MM.1S (cell line): ENCODE measurements around the gene COL28A1.

Experiments
- DNase-seq: peaks from one replicate; pipeline ENCODE4 v3.0.0-alpha.2; 2015
- H2AFZ ChIP-seq: fragments of 300-600 bp; sonication (generic); 2 replicates; pipeline ENCODE4 v1.6.0; 2016; ENCODE audit warnings: antibody characterized with exemption, low read length
- H3F3A ChIP-seq: fragments of 300-600 bp; sonication (generic); 2 replicates; pipeline ENCODE4 v1.6.1; 2016; ENCODE audit warnings: mild to moderate bottlenecking, antibody characterized with exemption, low read length, moderate library complexity, mixed read lengths; ENCODE audit not compliant: insufficient read depth
- H3K27ac ChIP-seq: fragments of 300-600 bp; sonication (generic); 2 replicates; pipeline ENCODE4 v1.5.1; 2016; ENCODE audit warnings: mild to moderate bottlenecking, low read length
- H3K27me3 ChIP-seq: fragments of 300-600 bp; sonication (generic); replicated peaks from 2 replicates; pipeline ENCODE4 v1.6.0; 2016; ENCODE audit warnings: low read length; ENCODE audit not compliant: insufficient read depth
- H3K36me3 ChIP-seq: fragments of 300-600 bp; sonication (generic); replicated peaks from 2 replicates; pipeline ENCODE4 v1.6.1; 2016; ENCODE audit warnings: mild to moderate bottlenecking, low read length, mixed read lengths; ENCODE audit not compliant: insufficient read depth
- H3K4me1 ChIP-seq: fragments of 300-600 bp; sonication (generic); 2 replicates; pipeline ENCODE4 v1.6.1; 2016; ENCODE audit warnings: low read length, mixed read lengths
- H3K4me2 ChIP-seq: fragments of 300-600 bp; sonication (generic); 2 replicates; pipeline ENCODE4 v1.6.0; 2016; ENCODE audit warnings: low read depth, low read length
- H3K4me3 ChIP-seq: fragments of 300-600 bp; sonication (generic); 2 replicates; pipeline ENCODE4 v1.5.1; 2016; ENCODE audit warnings: low read length, mixed read lengths
- H3K79me2 ChIP-seq: fragments of 300-600 bp; sonication (generic); 2 replicates; pipeline ENCODE4 v1.6.1; 2016; ENCODE audit warnings: mixed run types, low read length, mixed read lengths
- H3K9ac ChIP-seq: fragments of 300-600 bp; sonication (generic); 2 replicates; pipeline ENCODE4 v1.6.1; 2016; ENCODE audit warnings: low read length, mixed read lengths
- H3K9me2 ChIP-seq: fragments of 300-600 bp; sonication (generic); replicated peaks from 2 replicates; pipeline ENCODE4 v1.6.1; 2016; ENCODE audit warnings: mild to moderate bottlenecking, low read length, mixed read lengths; ENCODE audit not compliant: insufficient read depth
- H3K9me3 ChIP-seq: fragments of 300-600 bp; sonication (generic); replicated peaks from 2 replicates; pipeline ENCODE4 v1.6.1; 2016; ENCODE audit warnings: mild to moderate bottlenecking, low read length, mixed read lengths; ENCODE audit not compliant: insufficient read depth
- H4K20me1 ChIP-seq: fragments of 300-600 bp; sonication (generic); 2 replicates; pipeline ENCODE4 v1.6.1; 2016; ENCODE audit warnings: mild to moderate bottlenecking, low read length, moderate library complexity, mixed read lengths; ENCODE audit not compliant: insufficient read depth
- EZH2 ChIP-seq: fragments of 300-600 bp; sonication (generic); optimal IDR thresholded peaks from 2 replicates; pipeline ENCODE3; 2017; ENCODE audit warnings: low read depth, mild to moderate bottlenecking, antibody characterized with exemption, low read length, mixed read lengths
- EZH2phosphoT487 ChIP-seq: fragments of 300-600 bp; sonication (generic); IDR thresholded peaks from 2 replicates; pipeline ENCODE4 v1.6.1; 2018; ENCODE audit warnings: antibody characterized with exemption, low read length
- TF ChIP-seq, protein P1 (sequence below): fragments of 300-600 bp; sonication (generic); IDR thresholded peaks from 2 replicates; pipeline ENCODE4 v1.5.1; 2016; ENCODE audit warnings: antibody characterized with exemption, low read length, mixed read lengths

Gene COL28A1

DNA sequence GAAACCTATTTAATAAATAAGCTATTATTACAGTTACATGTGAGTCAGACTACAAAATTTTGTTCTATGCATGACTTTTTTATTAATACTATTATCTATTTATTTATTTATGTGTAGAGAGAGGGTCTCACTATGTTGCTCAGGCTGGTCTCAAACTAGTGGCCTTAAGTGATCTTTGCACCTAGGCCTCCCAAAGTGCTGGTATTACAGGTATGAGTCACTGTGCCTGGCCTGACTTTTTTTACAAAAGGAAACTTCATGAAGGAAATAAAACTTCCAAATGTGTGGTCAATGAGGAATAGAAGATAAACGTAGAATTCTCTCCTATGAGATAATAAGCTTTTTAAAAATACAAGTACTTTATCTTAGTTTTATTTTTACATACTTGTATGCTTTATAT is 19.0 kb downstream of the COL28A1 start:
- Histone ChIP-seq H3K9me3 (no peaks in the 10 kb centered on the region), H3K4me2 (no peak overlapping the region), H2AFZ (no peak overlapping the region), H3F3A (no peaks in the 10 kb centered on the region), H3K27me3 (no peaks in the 10 kb centered on the region), H3K9ac (no peak overlapping the region), H3K9me2 (no peaks in the 10 kb centered on the region), H3K79me2 (no peaks in the 10 kb centered on the region), H4K20me1 (no peaks in the 10 kb centered on the region), H3K4me3 (no peak overlapping the region), H3K27ac (no peak overlapping the region), H3K36me3 (no peaks in the 10 kb centered on the region), H3K4me1 (no peaks in the 10 kb centered on the region)
- no peak for TF ChIP-seq EZH2phosphoT487
- TF ChIP-seq, protein P1, sequence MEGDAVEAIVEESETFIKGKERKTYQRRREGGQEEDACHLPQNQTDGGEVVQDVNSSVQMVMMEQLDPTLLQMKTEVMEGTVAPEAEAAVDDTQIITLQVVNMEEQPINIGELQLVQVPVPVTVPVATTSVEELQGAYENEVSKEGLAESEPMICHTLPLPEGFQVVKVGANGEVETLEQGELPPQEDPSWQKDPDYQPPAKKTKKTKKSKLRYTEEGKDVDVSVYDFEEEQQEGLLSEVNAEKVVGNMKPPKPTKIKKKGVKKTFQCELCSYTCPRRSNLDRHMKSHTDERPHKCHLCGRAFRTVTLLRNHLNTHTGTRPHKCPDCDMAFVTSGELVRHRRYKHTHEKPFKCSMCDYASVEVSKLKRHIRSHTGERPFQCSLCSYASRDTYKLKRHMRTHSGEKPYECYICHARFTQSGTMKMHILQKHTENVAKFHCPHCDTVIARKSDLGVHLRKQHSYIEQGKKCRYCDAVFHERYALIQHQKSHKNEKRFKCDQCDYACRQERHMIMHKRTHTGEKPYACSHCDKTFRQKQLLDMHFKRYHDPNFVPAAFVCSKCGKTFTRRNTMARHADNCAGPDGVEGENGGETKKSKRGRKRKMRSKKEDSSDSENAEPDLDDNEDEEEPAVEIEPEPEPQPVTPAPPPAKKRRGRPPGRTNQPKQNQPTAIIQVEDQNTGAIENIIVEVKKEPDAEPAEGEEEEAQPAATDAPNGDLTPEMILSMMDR = no peak
- no peak for TF ChIP-seq EZH2
- no peak for DNase-seq

DNA sequence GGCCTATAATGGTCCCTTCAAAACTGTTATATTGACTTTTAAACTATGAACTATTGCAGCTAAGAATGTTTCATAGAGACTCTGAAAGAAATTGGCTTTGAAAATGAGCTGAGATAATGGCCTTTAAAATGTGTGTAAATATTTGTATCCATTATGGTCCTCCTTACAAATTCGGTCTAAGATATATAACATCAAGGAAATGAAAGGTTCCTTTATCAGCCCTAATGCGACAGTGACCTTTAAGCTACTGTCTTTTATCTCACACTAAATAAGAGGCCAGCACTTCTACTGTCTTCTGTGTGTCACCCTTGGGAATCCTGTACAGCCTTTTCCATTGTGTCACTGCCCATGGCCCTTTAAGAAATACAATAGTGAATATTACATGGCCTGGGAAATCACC is 19.5 kb downstream of the COL28A1 start:
- Histone ChIP-seq H3K36me3 (no peaks in the 10 kb centered on the region), H3K4me1 (no peaks in the 10 kb centered on the region), H3K79me2 (no peaks in the 10 kb centered on the region), H3K27ac (no peak overlapping the region), H3K4me3 (no peak overlapping the region), H3K9me3 (no peaks in the 10 kb centered on the region), H2AFZ (no peak overlapping the region), H3F3A (no peaks in the 10 kb centered on the region), H3K4me2 (no peak overlapping the region), H3K27me3 (no peaks in the 10 kb centered on the region), H3K9me2 (no peaks in the 10 kb centered on the region), H3K9ac (no peak overlapping the region), H4K20me1 (no peaks in the 10 kb centered on the region)
- no peak for TF ChIP-seq EZH2
- TF ChIP-seq, protein P1 = no peak
- TF ChIP-seq EZH2phosphoT487 = no peak
- DNase-seq = no peak

DNA sequence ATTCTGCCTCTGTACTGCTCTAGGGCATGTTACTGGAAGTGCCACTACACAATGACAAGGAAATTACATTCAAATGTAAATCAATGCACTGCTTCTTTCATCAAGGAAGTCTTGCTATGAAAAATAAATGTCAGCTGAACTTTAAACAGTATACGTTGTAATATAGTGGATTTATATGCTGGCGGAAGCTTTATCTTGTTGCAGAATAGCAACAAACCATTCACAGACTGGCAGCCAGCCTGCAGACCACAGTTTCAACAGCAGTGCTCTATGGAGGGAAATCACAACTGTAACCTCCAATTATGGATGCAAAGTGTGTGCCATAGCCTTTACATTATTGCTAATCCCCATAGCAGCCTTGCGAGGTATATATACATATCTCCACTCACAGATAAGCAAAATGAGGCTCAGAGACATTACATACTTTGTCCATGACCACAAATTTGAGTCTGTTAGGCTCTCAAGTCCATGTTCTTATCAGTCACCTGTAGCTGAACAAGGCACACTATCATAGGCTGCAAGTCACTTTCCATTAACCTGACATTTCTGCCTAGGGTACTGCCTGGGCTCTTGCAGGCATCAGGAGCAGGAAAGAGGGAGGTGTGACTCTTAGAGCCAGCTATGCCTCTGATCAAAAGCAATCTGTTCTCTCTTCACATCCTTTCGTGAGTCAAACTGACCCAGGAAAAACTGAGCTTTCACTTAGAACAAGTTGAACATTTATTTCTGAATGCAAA is 22.6 kb downstream of the COL28A1 start:
- Histone ChIP-seq H3K4me3 (no peak overlapping the region), H3F3A (no peaks in the 10 kb centered on the region), H3K27me3 (no peaks in the 10 kb centered on the region), H4K20me1 (no peaks in the 10 kb centered on the region), H3K36me3 (no peaks in the 10 kb centered on the region), H3K4me1 (no peaks in the 10 kb centered on the region), H3K27ac (no peak overlapping the region), H3K79me2 (no peaks in the 10 kb centered on the region), H3K9ac (no peak overlapping the region), H3K9me3 (no peaks in the 10 kb centered on the region), H3K4me2 (no peak overlapping the region), H2AFZ (no peak overlapping the region), H3K9me2 (no peaks in the 10 kb centered on the region)
- DNase-seq = no peak
- TF ChIP-seq, protein P1 = no peak
- TF ChIP-seq EZH2phosphoT487 = no peak
